Myocyte (in vitro differentiated cells): ENCODE data around the gene GATA3. TPM values are rescaled to one million over a fixed set of nuclear protein-coding genes. Genes with fewer than 3 reads are reported as not detected.

Experiments
- DNase-seq: peaks from one replicate; pipeline ENCODE4 v3.0.0-alpha.2; 2012; ENCODE audit warnings: low read depth
- total RNA-seq: library from RNA; depleted of rRNA; stranded (reverse); fragments of >200 nt; gene quantifications from 2 replicates; pipeline ENCODE4 v1.2.3, GENCODE V29; 2014

GATA3 gene
- total RNA-seq, 1 donor from 2014 or later, result 0.11 TPM

- no peak for DNase-seq
These were observed 8.8 kb downstream of the GATA3 start for GRCh38 chr10:8063128-8063908.

GRCh38 chr10:8063935-8064334 is 9.4 kb downstream of the GATA3 start:
- no peak for DNase-seq

- no peak for DNase-seq
These were observed 9.9 kb downstream of the GATA3 start for GRCh38 chr10:8064436-8064835.

GRCh38 chr10:8065651-8066050 is 11.2 kb downstream of the GATA3 start:
- no peak for DNase-seq

- no peak for DNase-seq
These were observed 11.6 kb downstream of the GATA3 start for GRCh38 chr10:8066124-8066523.

GRCh38 chr10:8066797-8067196 is 12.3 kb downstream of the GATA3 start:
- DNase-seq, result no peak

GRCh38 chr10:8069108-8069507 is 14.6 kb downstream of the GATA3 start:
- DNase-seq, result no peak

GRCh38 chr10:8069627-8070026 is 15.1 kb downstream of the GATA3 start:
- DNase-seq, result no peak

- DNase-seq, result no peak
These were observed 16.0 kb downstream of the GATA3 start for GRCh38 chr10:8070440-8070839.

GRCh38 chr10:8071006-8071405 is 16.5 kb downstream of the GATA3 start:
- no peak for DNase-seq

- DNase-seq, result no peak
These were observed 17.2 kb downstream of the GATA3 start for GRCh38 chr10:8071666-8072065.

- DNase-seq, result no peak
These were observed 17.7 kb downstream of the GATA3 start for GRCh38 chr10:8072211-8072610.

- DNase-seq, result no peak
These were observed 19.4 kb downstream of the GATA3 start for GRCh38 chr10:8073691-8074416.

GRCh38 chr10:8074881-8075280 is 20.4 kb downstream of the GATA3 start:
- DNase-seq, result no peak

- no peak for DNase-seq
These were observed 21.1 kb downstream of the GATA3 start for GRCh38 chr10:8075282-8076260.

GRCh38 chr10:8076933-8077332 is 22.4 kb downstream of the GATA3 start:
- DNase-seq, result no peak

- no peak for DNase-seq
These were observed 23.5 kb downstream of the GATA3 start for GRCh38 chr10:8078027-8078426.

- no peak for DNase-seq
These were observed 24.6 kb downstream of the GATA3 start for GRCh38 chr10:8079126-8079525.

GRCh38 chr10:8084799-8085198 is 30.3 kb downstream of the GATA3 start:
- DNase-seq, result no peak

GRCh38 chr10:8085251-8085650 is 30.8 kb downstream of the GATA3 start:
- no peak for DNase-seq

GRCh38 chr10:8086315-8086714 is 31.8 kb downstream of the GATA3 start:
- no peak for DNase-seq

- DNase-seq, result no peak
These were observed 34.0 kb downstream of the GATA3 start for GRCh38 chr10:8088504-8088903.
